GM03348 (cell line): ENCODE measurements around the gene MAP7.
"Not testable (repeated sequence)": the region's sequence is repeated elsewhere in the genome, so short reads cannot be mapped to it uniquely, and the experiment has no call there.

Experiments used
- DNase-seq: peaks from one replicate; pipeline ENCODE4 v3.0.0; 2012; ENCODE audit warnings: low spot score

Gene MAP7

DNA sequence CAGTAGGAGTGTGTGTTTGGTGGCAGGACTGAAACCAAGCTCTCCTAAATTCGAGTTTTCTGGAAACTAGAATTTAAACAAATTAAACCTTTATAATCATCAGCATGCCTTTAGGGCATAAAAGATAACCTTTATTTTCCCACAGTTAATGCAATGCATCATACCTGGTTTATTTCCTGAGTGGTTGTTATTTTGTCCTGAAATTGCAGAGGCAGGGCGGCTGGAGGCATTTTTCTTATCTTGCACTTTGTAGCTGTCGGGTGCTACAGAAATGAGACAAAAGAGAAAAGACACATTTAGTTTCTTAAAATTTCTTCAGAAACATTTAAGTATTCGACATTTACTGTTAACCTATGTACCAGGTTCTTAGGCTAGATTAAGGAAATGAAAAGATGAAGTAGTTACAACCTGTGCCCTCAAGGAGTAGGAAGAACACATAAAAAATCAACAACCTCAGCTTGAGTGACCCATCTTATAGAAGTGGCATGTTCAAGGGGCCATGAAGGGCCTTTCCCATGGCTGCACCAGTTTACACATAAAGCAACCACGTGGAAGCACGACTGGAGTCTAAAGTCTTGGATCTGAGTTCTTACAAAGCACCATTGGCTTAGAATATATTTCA, 128.6 kb downstream of the MAP7 start:
- no peak for DNase-seq

DNA sequence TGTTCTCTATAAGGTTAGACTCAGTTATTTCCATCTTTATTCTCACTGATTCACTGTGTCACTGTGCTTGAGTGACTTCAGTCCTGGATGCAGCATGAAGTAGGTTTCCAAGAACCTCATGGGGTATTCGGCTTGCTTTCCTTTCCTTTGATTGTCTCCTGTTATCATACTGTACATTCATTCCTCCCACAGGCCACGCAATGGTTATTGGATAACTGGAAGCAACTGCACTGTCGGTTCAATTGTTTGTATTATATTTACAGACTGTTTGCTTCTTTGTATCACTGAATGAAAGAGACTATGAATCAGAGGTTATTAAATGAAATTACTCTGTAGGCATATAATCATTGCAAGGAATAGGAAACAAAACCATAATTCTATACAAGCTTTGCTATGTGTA, 129.4 kb downstream of the MAP7 start:
- no peak for DNase-seq

GRCh38 chr6:136415351-136416007, 134.7 kb downstream of the MAP7 start:
- no peak for DNase-seq

- DNase-seq = no peak
These were observed 137.8 kb downstream of the MAP7 start for GRCh38 chr6:136412410-136412809.

- no peak for DNase-seq
These were observed 138.5 kb downstream of the MAP7 start for GRCh38 chr6:136411453-136412354.

GRCh38 chr6:136411025-136411325, 139.2 kb downstream of the MAP7 start:
- DNase-seq = no peak

DNA sequence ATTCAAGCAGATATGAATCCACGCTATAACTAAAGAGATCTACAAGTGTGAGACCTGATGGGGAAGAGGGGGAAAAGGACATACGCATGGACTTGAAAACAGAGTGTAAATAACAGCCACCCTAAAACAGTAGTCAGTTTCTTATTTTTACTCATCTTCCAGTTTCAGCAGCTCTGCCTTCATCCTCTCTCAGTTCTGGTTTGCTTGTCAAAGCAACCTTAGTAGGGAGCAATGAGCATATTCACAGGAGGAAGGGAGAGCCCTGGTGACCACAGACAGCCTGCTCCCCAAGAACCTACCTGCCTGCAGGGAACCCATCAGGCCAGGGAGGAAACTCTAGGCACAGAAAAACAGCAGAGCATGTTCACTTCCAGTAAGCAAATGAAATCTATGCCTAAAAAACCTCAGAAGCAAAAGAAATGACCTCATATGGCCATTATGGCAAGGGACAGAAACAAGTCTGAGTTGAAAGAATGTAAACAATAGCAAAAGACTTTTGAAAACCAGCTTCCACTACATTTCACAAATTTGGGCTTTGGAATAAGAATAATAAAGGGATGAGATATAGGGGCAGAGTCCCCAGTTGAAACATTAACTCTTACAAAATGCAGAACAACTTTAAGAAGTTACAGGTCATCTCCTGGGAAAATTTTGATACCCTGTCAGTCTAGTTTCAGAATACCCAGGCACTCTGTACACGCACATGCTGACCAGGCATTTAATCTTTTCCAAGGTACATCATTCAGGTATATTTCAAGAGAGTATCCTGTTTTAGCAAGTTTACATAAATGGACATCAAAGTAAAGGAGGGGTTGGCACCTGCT, 139.8 kb downstream of the MAP7 start:
- peak; percentile 23 for DNase-seq

- no peak for DNase-seq
These were observed 140.6 kb downstream of the MAP7 start for GRCh38 chr6:136409597-136409996.

- peak; percentile 40 for DNase-seq
These were observed 142.0 kb downstream of the MAP7 start for GRCh38 chr6:136408204-136408603.

GRCh38 chr6:136405420-136406029, 144.7 kb downstream of the MAP7 start:
- no peak for DNase-seq

DNA sequence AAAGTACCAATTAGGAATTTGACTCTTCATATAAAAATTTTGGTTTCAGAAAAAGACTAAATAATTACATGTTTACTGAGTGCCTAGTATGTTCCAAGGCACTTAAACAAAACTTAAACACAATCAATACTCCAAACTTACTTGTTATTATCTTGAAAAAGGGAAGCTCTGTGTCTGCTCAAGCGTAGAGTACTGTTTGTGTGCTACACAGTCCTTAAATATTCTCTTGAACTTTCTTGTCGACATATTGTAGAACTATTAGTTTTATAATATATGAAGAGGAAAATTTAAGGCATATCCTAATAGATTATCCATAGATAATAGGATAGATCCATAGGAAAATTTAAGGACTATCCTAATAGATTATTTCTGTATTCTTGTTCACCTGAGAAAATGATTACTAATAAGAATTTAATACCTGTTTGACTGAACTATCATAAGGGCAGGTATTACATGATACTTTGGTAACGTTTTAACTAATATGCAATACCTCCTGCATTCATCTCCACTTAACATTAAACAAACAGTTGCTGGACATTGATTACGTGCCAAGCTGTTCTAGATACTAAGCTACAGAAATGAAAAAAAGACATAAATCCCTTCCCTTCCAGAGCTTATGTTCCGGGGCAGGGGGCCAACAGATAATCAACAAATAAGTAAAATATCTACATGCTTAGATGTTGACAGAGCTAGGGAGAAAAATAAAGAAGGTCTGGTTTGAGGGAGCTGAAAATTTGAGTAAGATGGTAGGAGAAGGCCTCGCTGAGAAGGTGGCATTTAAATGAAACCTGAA, 145.4 kb downstream of the MAP7 start:
- no peak for DNase-seq

DNA sequence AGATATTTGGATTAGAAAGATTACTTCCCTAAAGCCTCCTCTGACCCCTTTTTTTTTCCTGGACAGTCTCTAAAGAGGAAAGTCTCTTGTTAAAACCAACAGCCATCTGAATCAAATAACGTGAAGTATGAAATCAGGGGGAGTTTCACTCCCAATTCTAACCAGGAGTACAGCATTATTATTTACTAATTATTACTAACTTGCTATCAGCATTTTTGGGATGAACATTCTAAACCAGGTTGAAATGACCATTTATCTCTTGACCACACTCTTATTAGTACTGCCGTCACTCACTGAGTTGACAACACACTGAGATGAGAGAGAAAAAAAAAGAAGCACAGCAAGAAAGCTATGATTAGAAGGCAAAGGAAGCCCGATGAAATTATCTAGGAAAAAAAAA, 146.2 kb downstream of the MAP7 start:
- DNase-seq = no peak

GRCh38 chr6:136403110-136403980, 146.9 kb downstream of the MAP7 start:
- DNase-seq = peak; percentile 85

DNA sequence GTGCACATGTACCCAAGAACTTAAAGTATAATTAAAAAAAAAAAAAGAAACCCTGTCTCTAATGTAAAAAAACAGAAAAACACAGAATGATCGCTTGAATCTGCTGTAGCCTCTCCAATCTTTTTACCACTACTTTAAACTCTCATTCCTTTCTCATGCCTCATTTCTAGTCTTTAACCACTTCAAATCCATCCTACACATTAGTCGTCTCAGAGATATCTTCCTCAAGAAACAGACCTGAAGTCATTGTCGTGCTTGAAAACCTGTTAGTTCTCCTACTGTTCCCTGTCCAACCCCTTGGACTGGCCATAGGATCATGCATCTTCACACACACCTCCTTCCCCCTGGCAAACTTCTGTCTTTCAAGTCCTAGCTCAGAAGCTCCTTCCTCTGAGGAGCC, 148.5 kb downstream of the MAP7 start:
- DNase-seq = peak; percentile 53

DNA sequence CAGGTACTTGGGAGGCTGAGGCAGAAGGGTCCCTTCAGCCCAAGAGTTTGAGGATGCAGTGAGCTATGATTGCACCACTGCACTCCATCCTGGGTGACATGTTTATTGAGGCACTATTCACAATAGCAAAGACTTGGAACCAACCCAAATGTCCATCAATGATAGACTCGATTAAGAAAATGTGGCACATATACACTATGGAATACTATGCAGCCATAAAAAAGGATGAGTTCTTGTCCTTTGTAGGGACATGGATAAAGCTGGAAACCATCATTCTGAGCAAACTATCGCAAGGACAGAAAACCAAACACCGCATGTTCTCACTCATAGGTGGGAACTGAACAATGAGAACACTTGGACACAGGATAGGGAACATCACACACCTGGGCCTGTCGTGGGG, 149.0 kb downstream of the MAP7 start:
- not testable (repeated sequence) for DNase-seq

GRCh38 chr6:136398453-136398852, 151.8 kb downstream of the MAP7 start:
- no peak for DNase-seq

DNA sequence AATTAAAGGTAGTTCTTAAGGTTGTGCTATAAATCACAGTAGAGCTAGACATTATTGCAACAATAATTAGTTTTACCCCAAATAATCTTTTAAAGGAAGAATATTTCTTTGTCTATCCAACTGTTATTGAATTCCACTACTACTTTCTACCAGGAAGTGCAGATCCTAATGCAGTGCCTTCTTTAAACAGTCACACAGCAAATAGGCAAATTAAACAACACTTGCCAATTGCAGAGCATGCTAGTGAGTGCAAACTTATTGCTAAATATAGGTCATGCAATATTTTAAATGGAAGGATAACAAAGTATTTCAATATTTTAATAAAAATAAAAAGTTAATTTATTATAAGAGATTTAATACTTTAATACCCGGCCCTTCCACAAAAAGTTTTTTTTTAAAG, 153.3 kb downstream of the MAP7 start:
- DNase-seq = no peak

DNA sequence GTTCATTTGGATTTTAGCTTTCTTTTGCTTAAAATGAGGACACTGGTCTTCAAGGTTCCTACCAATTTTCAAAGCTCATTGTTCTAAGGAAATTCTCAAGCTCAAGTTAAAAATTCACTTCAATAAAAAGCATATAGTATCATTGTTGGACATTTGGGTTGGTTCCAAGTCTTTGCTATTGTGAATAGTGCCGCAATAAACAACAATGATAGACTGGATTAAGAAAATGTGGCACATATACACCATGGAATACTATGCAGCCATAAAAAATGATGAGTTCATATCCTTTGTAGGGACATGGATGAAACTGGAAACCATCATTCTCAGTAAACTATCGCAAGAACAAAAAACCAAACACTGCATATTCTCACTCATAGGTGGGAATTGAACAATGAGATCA, 159.3 kb downstream of the MAP7 start:
- DNase-seq = not testable (repeated sequence)

DNA sequence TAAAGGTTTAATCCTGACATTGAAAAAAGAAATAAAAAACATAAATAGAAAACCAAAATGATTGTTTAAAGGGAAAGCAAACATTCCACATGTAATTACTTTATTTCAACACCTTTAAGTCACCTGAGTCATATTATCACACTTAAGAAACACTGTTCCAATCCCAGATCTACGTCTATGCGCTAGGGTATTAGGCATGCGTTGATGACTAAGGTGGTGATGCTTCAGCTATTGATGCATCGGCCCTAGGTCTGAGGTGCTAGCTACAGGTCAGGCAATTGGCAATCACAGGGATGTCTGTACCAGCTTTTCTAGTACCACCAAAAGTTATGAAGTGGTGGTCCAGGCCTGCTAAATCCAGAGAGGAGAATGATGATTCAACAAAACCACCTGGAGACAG, 162.9 kb downstream of the MAP7 start:
- DNase-seq = no peak
